Activated B cell treated with CpG ODN at 0.5 μM for 24 hours (primary cell): ENCODE data around the gene SLC24A4. TPM values are rescaled to one million over a fixed set of nuclear protein-coding genes. Genes with fewer than 3 reads are reported as not detected.

ENCODE experiments used
- ATAC-seq: fragments of 200-7000 bp; cut with Tn5 transposase; one replicate; pipeline ENCODE4 v1.10.0; 2021; ENCODE audit warnings: low read depth, mild to moderate bottlenecking, moderate library complexity
- CTCF ChIA-PET: fragments of 350-600 bp; sonication (Branson Sonifier 250); formaldehyde crosslinking; loops from one replicate; lab custom pipeline; 2021; ENCODE audit warnings: antibody characterized with exemption; lab: Charles Lee
- POLR2A ChIA-PET: fragments of 350-600 bp; sonication (Branson Sonifier 250); formaldehyde crosslinking; loops from one replicate; lab custom pipeline; 2021; ENCODE audit warnings: antibody characterized with exemption; lab: Charles Lee
- DNase-seq: peaks from one replicate; pipeline ENCODE4 v3.0.0; 2022
- H3K27ac Mint-ChIP-seq: one replicate; pipeline ENCODE4 v1.8.0; 2020; ENCODE audit warnings: mixed read lengths
- H3K27me3 Mint-ChIP-seq: one replicate; pipeline ENCODE4 v1.8.0; 2021; ENCODE audit warnings: mixed read lengths
- H3K36me3 Mint-ChIP-seq: one replicate; pipeline ENCODE4 v1.8.0; 2021; ENCODE audit warnings: low read depth, mixed read lengths
- H3K4me1 Mint-ChIP-seq: one replicate; pipeline ENCODE4 v1.8.0; 2021; ENCODE audit warnings: mixed read lengths
- H3K4me3 Mint-ChIP-seq: one replicate; pipeline ENCODE4 v1.8.0; 2020; ENCODE audit warnings: mild to moderate bottlenecking, mixed read lengths
- H3K9me3 Mint-ChIP-seq: one replicate; pipeline ENCODE4 v1.8.0; 2020; ENCODE audit warnings: mixed read lengths
- CTCF ChIP-seq: fragments of 200-600 bp; IDR thresholded peaks from one replicate; pipeline ENCODE4 v1.8.0; 2022; ENCODE audit warnings: antibody characterized with exemption, mild to moderate bottlenecking
- intact Hi-C: fragments of 100-400 bp; cut with micrococcal nuclease; formaldehyde crosslinking; loops from one replicate; pipeline ENCODE4 v1.15.1; 2024
- total RNA-seq: library from RNA; stranded (reverse); gene quantifications from 2 replicates; pipeline ENCODE4 v1.2.3, GENCODE V29; 2022

SLC24A4 gene
- total RNA-seq, 1 donor from 2014 or later: 0.09 TPM

- H3K4me3 Mint-ChIP-seq: no peak overlapping the region
- no peaks in the 10 kb centered on the region for H3K9me3 Mint-ChIP-seq
- H3K27me3 Mint-ChIP-seq: peaks cover 3% of the 10 kb centered on the region
- intact Hi-C loops: no loop called here
- no peak overlapping the region for H3K27ac Mint-ChIP-seq
- H3K4me1 Mint-ChIP-seq: peaks cover 6% of the 10 kb centered on the region
- TF ChIP-seq CTCF: no peak
- H3K36me3 Mint-ChIP-seq: no peaks in the 10 kb centered on the region
- DNase-seq (no peak), ATAC-seq (no peak)
- ChIA-PET POLR2A (no interaction called here), CTCF (no interaction called here)
Measured at GRCh38 chr14:92497391-92497790, 174.4 kb downstream of the SLC24A4 start.

- H3K9me3 Mint-ChIP-seq: no peaks in the 10 kb centered on the region
- no peak for TF ChIP-seq CTCF
- ATAC-seq: no peak
- DNase-seq: no peak
- peaks cover 3% of the 10 kb centered on the region for H3K27me3 Mint-ChIP-seq
- ChIA-PET CTCF (no interaction called here), POLR2A (no interaction called here)
- H3K4me1 Mint-ChIP-seq: peaks cover 10% of the 10 kb centered on the region
- no peak overlapping the region for H3K27ac Mint-ChIP-seq
- intact Hi-C loops: no loop called here
- H3K36me3 Mint-ChIP-seq: no peaks in the 10 kb centered on the region
- H3K4me3 Mint-ChIP-seq: no peak overlapping the region
Measured at GRCh38 chr14:92499234-92499633, 176.3 kb downstream of the SLC24A4 start.

- H3K4me3 Mint-ChIP-seq: no peak overlapping the region
- ChIA-PET CTCF (no interaction called here), POLR2A (no interaction called here)
- H3K27me3 Mint-ChIP-seq: peaks cover 3% of the 10 kb centered on the region
- no peak overlapping the region for H3K27ac Mint-ChIP-seq
- TF ChIP-seq CTCF: no peak
- H3K36me3 Mint-ChIP-seq: no peaks in the 10 kb centered on the region
- DNase-seq (no peak), ATAC-seq (no peak)
- peaks cover 18% of the 10 kb centered on the region for H3K4me1 Mint-ChIP-seq
- intact Hi-C loops: no loop called here
- no peaks in the 10 kb centered on the region for H3K9me3 Mint-ChIP-seq
Measured at GRCh38 chr14:92500491-92500941, 177.6 kb downstream of the SLC24A4 start.

GRCh38 chr14:92501891-92502351 is 179.0 kb downstream of the SLC24A4 start:
- Mint-ChIP-seq H3K27me3 (peaks cover 3% of the 10 kb centered on the region), H3K36me3 (no peaks in the 10 kb centered on the region), H3K4me3 (no peak overlapping the region), H3K4me1 (peaks cover 31% of the 10 kb centered on the region), H3K27ac (no peak overlapping the region), H3K9me3 (no peaks in the 10 kb centered on the region)
- CTCF ChIA-PET: no interaction called here
- TF ChIP-seq CTCF: no peak
- ATAC-seq (no peak), DNase-seq (no peak)
- POLR2A ChIA-PET: no interaction called here
- intact Hi-C loops: no loop called here

GRCh38 chr14:92502541-92503286 is 179.7 kb downstream of the SLC24A4 start:
- Mint-ChIP-seq H3K27me3 (peaks cover 3% of the 10 kb centered on the region), H3K4me1 (peaks cover 39% of the 10 kb centered on the region), H3K36me3 (no peaks in the 10 kb centered on the region), H3K4me3 (no peak overlapping the region), H3K27ac (no peak overlapping the region), H3K9me3 (no peaks in the 10 kb centered on the region)
- CTCF ChIA-PET: no interaction called here
- ATAC-seq: no peak
- DNase-seq: no peak
- POLR2A ChIA-PET: no interaction called here
- TF ChIP-seq CTCF: no peak
- intact Hi-C loops: no loop called here
